ENCODE results near the gene WDTC1.

GRCh38 chr1:27355683-27356082 lies 121.3 kb downstream of the WDTC1 start:
- TF ChIP-seq, protein P1, sequence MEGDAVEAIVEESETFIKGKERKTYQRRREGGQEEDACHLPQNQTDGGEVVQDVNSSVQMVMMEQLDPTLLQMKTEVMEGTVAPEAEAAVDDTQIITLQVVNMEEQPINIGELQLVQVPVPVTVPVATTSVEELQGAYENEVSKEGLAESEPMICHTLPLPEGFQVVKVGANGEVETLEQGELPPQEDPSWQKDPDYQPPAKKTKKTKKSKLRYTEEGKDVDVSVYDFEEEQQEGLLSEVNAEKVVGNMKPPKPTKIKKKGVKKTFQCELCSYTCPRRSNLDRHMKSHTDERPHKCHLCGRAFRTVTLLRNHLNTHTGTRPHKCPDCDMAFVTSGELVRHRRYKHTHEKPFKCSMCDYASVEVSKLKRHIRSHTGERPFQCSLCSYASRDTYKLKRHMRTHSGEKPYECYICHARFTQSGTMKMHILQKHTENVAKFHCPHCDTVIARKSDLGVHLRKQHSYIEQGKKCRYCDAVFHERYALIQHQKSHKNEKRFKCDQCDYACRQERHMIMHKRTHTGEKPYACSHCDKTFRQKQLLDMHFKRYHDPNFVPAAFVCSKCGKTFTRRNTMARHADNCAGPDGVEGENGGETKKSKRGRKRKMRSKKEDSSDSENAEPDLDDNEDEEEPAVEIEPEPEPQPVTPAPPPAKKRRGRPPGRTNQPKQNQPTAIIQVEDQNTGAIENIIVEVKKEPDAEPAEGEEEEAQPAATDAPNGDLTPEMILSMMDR (IDR thresholded peaks at IDR 0.05; ENCODE audit: low read length): no peak
- no peak for TF ChIP-seq EZH2 (IDR thresholded peaks at IDR 0.05; ENCODE audit: borderline replicate concordance, low read length)
